PC-3 (cell line): ENCODE measurements around the gene TMEM156. TPM values are rescaled to one million over a fixed set of nuclear protein-coding genes. Genes with fewer than 3 reads are reported as not detected.
"Not testable (repeated sequence)": the region's sequence is repeated elsewhere in the genome, so short reads cannot be mapped to it uniquely, and the experiment has no call there.

Source experiments
- ATAC-seq: fragments of 200-7000 bp; cut with Tn5 transposase; 2 replicates; pipeline ENCODE4 v1.9.1; 2020; ENCODE audit warnings: mild to moderate bottlenecking, moderate library complexity
- BruUV-seq: library from RNA; stranded (reverse); fragments of 400-500 nt; replicated peaks from 2 replicates; lab custom pipeline; 2021; lab: Mats Ljungman, UMichigan
- CTCF ChIA-PET: fragments of 300-600 bp; sonication (Branson Sonifier 250); formaldehyde crosslinking; loops from one replicate; lab custom pipeline; 2022; ENCODE audit warnings: antibody characterized with exemption; lab: Charles Lee
- POLR2A ChIA-PET: fragments of 300-600 bp; sonication (Branson Sonifier 250); formaldehyde crosslinking; loops from one replicate; lab custom pipeline; 2022; ENCODE audit warnings: antibody characterized with exemption; ENCODE audit not compliant: unreplicated experiment; lab: Charles Lee
- DNase-seq: peaks from one replicate; pipeline ENCODE4 v3.0.0-alpha.2; 2015
- H2AFZ ChIP-seq: fragments of 300-600 bp; sonication (generic); 2 replicates; pipeline ENCODE4 v1.6.0; 2016; ENCODE audit warnings: antibody characterized with exemption, low read length
- H3F3A ChIP-seq: fragments of 300-600 bp; sonication (generic); one replicate; pipeline ENCODE4 v1.6.0; 2017; ENCODE audit warnings: antibody characterized with exemption, low read length, control low read depth, mild to moderate bottlenecking; ENCODE audit not compliant: unreplicated experiment
- H3K27ac ChIP-seq: fragments of 300-600 bp; sonication (generic); 2 replicates; pipeline ENCODE4 v1.5.1; 2016; ENCODE audit warnings: mild to moderate bottlenecking, low read length
- H3K27me3 ChIP-seq: fragments of 300-600 bp; sonication (generic); 2 replicates; pipeline ENCODE4 v1.6.1; 2016; ENCODE audit warnings: low read length, mixed read lengths
- H3K36me3 ChIP-seq: fragments of 300-600 bp; sonication (generic); 2 replicates; pipeline ENCODE4 v1.6.1; 2016; ENCODE audit warnings: low read depth, mixed run types, low read length, mixed read lengths
- H3K4me1 ChIP-seq: fragments of 300-600 bp; sonication (generic); 2 replicates; pipeline ENCODE4 v1.5.1; 2016; ENCODE audit warnings: low read length; ENCODE audit not compliant: insufficient read depth
- H3K4me2 ChIP-seq: fragments of 300-600 bp; sonication (generic); 2 replicates; pipeline ENCODE4 v1.6.0; 2016; ENCODE audit warnings: low read length
- H3K4me3 ChIP-seq: fragments of 300-600 bp; sonication (generic); 2 replicates; pipeline ENCODE4 v1.5.1; 2016; ENCODE audit warnings: mild to moderate bottlenecking, low read length, mixed read lengths
- H3K79me2 ChIP-seq: fragments of 300-600 bp; sonication (generic); 2 replicates; pipeline ENCODE4 v1.6.1; 2017; ENCODE audit warnings: low read length, mixed read lengths
- H3K9ac ChIP-seq: fragments of 300-600 bp; sonication (generic); 2 replicates; pipeline ENCODE4 v1.6.0; 2016; ENCODE audit warnings: mild to moderate bottlenecking, low read length
- H3K9me2 ChIP-seq: fragments of 300-600 bp; sonication (generic); replicated peaks from 2 replicates; pipeline ENCODE4 v1.6.1; 2016; ENCODE audit warnings: mixed run types, low read length, mixed read lengths
- H3K9me3 ChIP-seq: fragments of 300-600 bp; sonication (generic); 2 replicates; pipeline ENCODE4 v1.6.1; 2016; ENCODE audit warnings: low read length, mixed read lengths
- H4K20me1 ChIP-seq: fragments of 300-600 bp; sonication (generic); 2 replicates; pipeline ENCODE4 v1.6.1; 2016; ENCODE audit warnings: low read length, mixed read lengths
- CTCF ChIP-seq: fragments of 300-600 bp; sonication (generic); conservative IDR thresholded peaks from 2 replicates; pipeline ENCODE4 v1.5.1; 2017; ENCODE audit warnings: antibody characterized with exemption, low read depth, mild to moderate bottlenecking, low read length
- EZH2 ChIP-seq: fragments of 300-600 bp; sonication (generic); IDR thresholded peaks from one replicate; pipeline ENCODE4 v1.6.1; 2017; ENCODE audit warnings: antibody characterized with exemption, mild to moderate bottlenecking, low read length; ENCODE audit not compliant: unreplicated experiment
- EZH2phosphoT487 ChIP-seq: fragments of 300-600 bp; sonication (generic); IDR thresholded peaks from 2 replicates; pipeline ENCODE4 v1.6.1; 2018; ENCODE audit warnings: mild to moderate bottlenecking, antibody characterized with exemption, low read length, borderline replicate concordance
- intact Hi-C: fragments of 100-400 bp; cut with micrococcal nuclease; formaldehyde crosslinking; loops from 2 replicates; pipeline ENCODE4 v1.9.0; 2023
- total RNA-seq: library from RNA; depleted of rRNA; stranded (reverse); fragments of >200 nt; gene quantifications from 2 replicates; pipeline ENCODE4 v1.2.3, GENCODE V29; 2014

The TMEM156 gene
- total RNA-seq, 1 experiment from 2014 or later, result 41.5 TPM

DNA sequence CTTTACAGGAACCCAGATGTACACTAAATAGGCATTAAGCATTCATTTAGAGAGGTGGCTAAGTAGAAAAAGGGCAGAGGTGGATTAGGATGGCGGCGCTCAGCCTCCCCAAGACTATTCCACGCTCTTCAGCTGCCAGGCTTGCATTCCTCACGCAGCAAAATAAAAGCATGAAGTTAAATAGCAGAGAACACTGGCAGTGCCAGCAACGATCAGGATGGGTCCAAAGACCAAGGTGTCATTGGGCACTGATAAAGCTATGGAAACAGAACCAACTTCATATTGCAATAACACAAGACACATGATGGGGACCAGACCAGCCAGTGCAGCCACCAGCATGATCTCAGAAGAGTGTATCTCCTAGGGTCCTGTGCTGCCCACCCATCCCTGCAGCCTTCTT lies 42.0 kb downstream of the TMEM156 start:
- H3K4me1 ChIP-seq, result no peaks in the 10 kb centered on the region
- no peaks in the 10 kb centered on the region for H4K20me1 ChIP-seq
- no peak overlapping the region for H3K4me2 ChIP-seq
- H2AFZ ChIP-seq, result no peak overlapping the region
- no peak overlapping the region for H3K9ac ChIP-seq
- POLR2A ChIA-PET, result no interaction called here
- peaks cover 8% of the 10 kb centered on the region for H3K36me3 ChIP-seq
- H3K27me3 ChIP-seq, result no peaks in the 10 kb centered on the region
- BruUV-seq, result no TSS peak
- no peak overlapping the region for H3K4me3 ChIP-seq
- no peaks in the 10 kb centered on the region for H3K9me3 ChIP-seq
- ATAC-seq (no peak), DNase-seq (no peak)
- no peak for TF ChIP-seq CTCF
- no peak for TF ChIP-seq EZH2phosphoT487
- no peak for TF ChIP-seq EZH2
- H3K27ac ChIP-seq, result no peak overlapping the region
- no peaks in the 10 kb centered on the region for H3K9me2 ChIP-seq
- H3F3A ChIP-seq, result no peaks in the 10 kb centered on the region
- H3K79me2 ChIP-seq, result no peaks in the 10 kb centered on the region
- CTCF ChIA-PET, result no interaction called here
- intact Hi-C loops, result no loop called here

DNA sequence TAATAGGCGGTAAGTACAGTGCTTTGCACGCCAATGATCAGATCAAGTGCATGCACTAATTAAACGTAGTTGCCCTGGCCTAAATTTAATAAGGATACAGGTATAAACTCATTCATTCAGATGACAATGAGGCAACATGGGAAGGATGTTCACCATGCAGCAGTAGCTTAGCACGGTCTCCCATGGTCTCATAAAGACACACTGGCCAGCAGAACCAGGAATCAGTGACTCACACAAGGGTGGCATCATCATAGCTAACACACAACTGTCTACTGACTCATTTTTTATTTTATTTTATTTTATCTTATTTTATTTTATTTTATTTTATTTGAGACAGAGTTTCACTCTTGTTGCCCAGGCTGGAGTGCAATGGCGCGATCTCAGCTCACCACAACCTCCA lies 42.7 kb downstream of the TMEM156 start:
- no peaks in the 10 kb centered on the region for H3K27me3 ChIP-seq
- H3K9me3 ChIP-seq, result no peaks in the 10 kb centered on the region
- H3K9me2 ChIP-seq, result no peaks in the 10 kb centered on the region
- intact Hi-C loops, result no loop called here
- no peaks in the 10 kb centered on the region for H3F3A ChIP-seq
- H3K79me2 ChIP-seq, result no peaks in the 10 kb centered on the region
- no peaks in the 10 kb centered on the region for H3K4me1 ChIP-seq
- DNase-seq (peak; percentile 38), ATAC-seq (peak; percentile 74)
- no peak overlapping the region for H3K27ac ChIP-seq
- no peak overlapping the region for H2AFZ ChIP-seq
- H3K4me3 ChIP-seq, result no peak overlapping the region
- H4K20me1 ChIP-seq, result no peaks in the 10 kb centered on the region
- BruUV-seq, result no TSS peak
- ChIA-PET CTCF (no interaction called here), POLR2A (no interaction called here)
- H3K4me2 ChIP-seq, result no peak overlapping the region
- H3K36me3 ChIP-seq, result peaks cover 8% of the 10 kb centered on the region
- no peak overlapping the region for H3K9ac ChIP-seq
- TF ChIP-seq EZH2 (no peak), CTCF (no peak), EZH2phosphoT487 (no peak)

- BruUV-seq, POLR2A ChIA-PET, CTCF ChIA-PET, ATAC-seq, H3K4me1 ChIP-seq, H3K4me2 ChIP-seq, intact Hi-C loops, H3K36me3 ChIP-seq, H3K9me3 ChIP-seq, H3F3A ChIP-seq, H3K79me2 ChIP-seq, H2AFZ ChIP-seq, H3K27ac ChIP-seq, H3K9me2 ChIP-seq, H3K4me3 ChIP-seq, H4K20me1 ChIP-seq, DNase-seq, H3K27me3 ChIP-seq, H3K9ac ChIP-seq: not testable (repeated sequence)
Measured at GRCh38 chr4:38988353-38988752, 43.9 kb downstream of the TMEM156 start.
